Measurements from ENCODE around the gene ZNF664.

ZNF664 gene

DNA sequence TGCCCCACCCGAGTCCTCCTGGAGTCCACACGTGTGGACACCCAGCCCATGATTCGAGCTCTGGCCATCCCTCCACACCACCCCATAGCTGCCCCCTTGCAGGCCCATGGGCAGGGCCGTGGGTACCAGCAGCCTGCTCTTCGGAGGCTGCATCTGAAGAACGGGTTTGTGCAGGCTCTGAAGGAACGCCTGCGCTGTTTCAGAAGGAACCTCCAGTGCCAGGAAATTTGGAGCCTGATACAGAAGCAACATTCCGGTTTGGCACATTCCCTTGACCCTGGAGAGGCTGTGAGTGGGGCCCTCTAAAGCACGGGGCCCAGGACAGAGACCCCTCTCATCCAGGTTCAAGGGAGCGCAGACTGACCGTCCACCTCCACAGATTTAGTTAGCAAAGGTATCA is 57.0 kb downstream of the ZNF664 start:
- H3K4me3 ChIP-seq (ENCODE audit: low read depth, low read length) = no peak overlapping the region

DNA sequence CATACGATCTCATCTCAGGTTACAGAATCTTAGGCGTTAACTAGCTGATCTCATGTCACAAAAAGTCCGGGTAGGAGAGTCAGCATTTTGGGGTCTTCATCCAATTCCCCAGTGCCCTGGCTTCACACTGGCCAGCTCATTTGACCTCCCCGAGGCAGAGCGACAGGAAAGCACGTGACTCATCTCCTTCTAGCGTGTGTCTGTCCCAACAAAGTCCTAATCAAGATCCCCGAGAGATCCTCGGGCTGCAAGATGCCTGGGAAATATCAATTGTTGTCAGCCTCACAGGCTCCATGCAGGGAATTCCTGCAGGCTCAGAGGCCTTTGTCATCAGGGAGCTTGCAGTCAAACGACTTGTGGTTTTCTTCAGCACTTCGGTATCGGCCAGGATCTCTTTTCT is 57.5 kb downstream of the ZNF664 start:
- H3K4me3 ChIP-seq (ENCODE audit: low read depth, low read length) = no peak overlapping the region

DNA sequence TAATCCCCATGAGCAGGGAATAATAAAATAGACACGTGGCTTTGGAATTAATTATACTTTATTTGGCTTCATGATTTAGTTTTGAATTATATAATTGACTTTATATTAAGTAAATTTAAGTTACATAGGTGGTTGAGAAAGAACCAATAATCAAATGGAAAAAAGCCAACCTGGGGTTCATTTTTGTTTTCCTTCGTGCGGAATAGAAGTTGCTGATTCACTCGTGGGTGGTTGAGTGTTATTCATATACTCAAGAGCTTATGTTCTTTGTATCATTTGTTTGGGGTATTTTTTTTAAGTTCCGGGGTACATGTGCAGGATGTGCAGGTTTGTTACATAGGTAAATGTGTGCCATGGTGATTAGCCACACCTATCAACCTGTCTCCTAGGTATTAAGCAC is 58.0 kb downstream of the ZNF664 start:
- no peak overlapping the region for H3K4me3 ChIP-seq (ENCODE audit: low read depth, low read length)

DNA sequence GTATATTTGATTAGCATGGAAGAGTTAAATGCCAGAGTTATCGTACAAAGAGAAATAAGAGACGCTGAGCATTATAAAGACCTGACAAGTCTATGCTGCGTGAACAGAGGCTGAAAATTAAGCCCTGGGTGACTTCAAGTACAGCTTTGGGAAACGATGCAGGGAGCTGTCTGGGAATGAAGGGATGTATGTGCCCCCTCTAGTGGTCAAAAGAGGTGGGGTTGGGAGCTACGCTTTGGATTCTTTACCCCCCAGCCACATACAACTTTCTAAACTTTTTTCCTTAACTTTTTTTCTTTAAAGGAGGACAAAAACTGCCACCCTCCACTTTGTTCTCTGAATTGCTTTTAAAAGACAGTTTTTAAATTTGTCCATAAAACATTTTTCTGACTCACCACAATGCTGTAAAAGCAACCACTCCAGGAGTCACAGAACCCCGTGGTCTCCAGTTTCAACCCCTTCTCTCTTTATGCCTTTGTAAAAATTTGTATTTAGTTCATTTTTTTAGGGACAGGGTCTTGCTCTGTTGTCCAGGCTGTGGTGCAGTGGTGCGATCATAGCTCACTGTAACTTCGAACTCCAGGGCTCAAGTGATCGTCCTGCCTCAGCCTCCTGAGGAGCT is 59.4 kb downstream of the ZNF664 start:
- H3K4me3 ChIP-seq (ENCODE audit: low read depth, low read length) = no peak overlapping the region

DNA sequence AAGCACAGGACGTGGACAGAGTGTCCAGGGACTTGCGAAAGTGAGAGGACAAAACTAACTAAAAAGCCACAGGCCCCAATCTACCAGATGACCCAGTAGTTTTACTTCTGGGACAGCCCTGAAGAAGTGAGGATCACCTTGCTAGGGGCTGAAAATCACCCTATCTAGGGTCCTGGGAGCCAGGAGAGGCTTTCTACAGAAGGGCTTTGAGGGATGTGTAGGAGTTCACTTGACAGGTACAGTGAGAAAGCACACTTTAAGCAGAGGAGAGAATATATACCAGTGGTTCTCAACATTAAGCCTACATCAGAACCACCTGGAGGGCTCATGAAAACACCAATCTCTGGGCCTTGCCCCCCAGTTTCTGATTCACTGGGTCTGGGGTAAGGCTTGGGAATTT is 60.8 kb downstream of the ZNF664 start:
- H3K4me3 ChIP-seq (ENCODE audit: low read depth, low read length) = no peak overlapping the region

DNA sequence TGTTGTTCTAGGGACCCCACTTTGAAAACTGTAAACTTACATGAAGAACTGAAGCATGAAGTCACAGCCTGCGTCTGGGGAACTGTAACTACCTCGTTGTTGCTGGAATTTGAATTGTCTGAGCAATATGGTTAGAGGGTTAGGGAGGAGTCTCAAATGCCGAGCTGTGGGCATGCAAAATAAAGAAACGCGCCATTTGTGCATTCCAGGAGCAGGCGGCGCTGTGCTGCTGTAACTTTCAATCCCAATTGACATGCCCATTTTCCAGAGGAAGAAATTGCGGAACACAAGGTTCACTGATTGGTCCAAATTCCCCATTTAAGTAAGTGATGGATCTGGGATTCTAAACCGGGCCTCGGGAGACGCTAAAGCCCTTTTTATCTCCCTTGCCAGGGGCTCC is 61.3 kb downstream of the ZNF664 start:
- no peak overlapping the region for H3K4me3 ChIP-seq (ENCODE audit: low read depth, low read length)

DNA sequence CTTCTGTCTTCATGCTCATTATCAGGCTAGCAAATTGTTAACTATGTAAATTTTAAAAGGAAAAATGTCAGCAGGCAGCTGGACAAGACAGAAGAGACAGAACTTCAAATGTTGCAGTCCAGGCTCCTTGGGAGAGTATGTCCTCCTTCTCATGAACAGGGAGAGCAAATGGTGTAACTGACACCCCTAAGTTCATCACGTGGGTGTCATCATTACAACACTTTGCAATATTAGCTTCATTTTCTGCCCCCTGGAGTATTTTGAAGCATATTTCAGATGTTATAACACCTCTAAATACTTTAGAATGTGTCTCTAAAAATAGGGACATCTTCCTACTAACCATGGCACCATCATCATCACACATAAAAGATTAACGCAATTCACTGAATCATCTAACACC is 62.1 kb downstream of the ZNF664 start:
- no peak overlapping the region for H3K4me3 ChIP-seq (ENCODE audit: low read depth, low read length)

DNA sequence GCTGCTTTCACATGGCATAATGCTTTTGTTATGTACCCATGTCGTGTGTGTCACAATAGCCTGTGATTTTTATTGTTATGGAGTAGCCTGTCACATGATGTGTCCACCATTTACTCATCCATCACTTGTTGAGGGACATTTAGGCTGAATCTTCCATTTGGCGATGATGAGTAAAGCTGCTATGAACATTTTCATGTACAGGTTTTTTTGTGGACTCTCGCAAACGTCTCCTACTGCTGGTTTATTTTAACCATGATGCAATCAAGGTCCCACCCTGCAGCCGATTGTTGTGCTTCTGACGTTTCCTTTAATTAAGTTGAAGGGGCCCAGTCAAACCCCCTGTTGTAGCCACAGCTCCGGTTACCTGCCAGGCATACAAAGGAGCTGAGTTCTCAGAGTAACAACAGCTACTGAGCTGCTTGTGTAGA is 63.2 kb downstream of the ZNF664 start:
- no peak overlapping the region for H3K4me3 ChIP-seq (ENCODE audit: low read depth, low read length)

DNA sequence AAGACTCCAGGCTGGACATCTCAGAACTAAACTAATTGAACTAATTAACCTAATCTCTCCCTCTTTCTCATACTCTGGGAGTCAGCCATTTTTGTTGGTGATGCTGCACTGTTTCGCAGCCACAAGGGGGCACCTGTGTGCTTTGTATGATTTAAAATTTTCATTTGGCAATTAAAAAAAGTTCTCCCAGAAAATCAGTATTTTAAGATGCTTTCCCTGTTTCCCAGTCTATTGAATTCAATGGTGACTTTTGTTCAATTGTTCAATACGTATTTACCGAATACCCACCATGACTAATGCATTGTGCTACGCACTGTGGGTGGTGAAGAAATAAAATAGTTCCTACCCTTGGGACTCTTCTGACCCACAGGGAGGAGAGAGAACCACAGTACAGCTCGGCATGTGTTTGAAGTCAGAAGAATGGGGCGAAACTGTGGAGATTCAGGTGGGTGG is 63.7 kb downstream of the ZNF664 start:
- H3K4me3 ChIP-seq (ENCODE audit: low read depth, low read length) = no peak overlapping the region

DNA sequence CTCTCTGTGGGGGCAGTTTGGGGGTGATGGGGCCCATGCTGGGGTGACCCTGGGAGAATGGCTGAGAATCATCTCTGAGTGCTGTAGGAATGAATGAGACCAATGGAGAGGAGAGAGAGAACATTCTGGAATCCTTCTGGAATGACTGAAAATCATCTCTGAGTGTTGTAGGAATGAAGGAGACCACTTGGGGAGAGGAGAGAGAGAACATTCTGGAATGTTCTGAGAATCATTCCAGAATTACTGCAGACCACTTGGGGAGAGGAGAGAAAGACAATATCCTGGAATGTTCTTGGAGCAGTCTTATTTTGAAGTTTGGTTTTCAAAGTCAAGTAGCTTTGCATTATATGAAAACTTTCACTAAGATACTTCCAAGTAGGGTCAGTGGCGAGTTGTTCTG is 64.3 kb downstream of the ZNF664 start:
- no peak overlapping the region for H3K4me3 ChIP-seq (ENCODE audit: low read depth, low read length)

DNA sequence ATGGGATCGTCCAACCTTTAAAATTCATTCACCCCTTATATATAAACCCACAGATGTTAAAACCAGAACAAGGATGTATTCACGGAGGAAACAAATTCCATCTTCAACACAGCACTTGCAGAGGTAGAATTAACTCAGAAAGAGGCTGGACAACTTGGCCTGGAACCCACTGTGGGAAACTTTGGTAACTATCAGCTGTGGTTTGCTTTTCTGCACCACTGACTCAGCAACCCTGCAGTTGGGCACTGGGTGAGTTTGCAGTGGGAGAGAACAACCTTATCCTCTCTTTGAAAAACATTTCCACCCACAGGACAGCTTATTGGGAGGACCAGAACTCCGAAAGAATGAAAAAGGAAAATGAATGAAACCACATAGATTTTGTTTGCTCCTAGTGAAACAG is 66.3 kb downstream of the ZNF664 start:
- no peak overlapping the region for H3K4me3 ChIP-seq (ENCODE audit: low read depth, low read length)

DNA sequence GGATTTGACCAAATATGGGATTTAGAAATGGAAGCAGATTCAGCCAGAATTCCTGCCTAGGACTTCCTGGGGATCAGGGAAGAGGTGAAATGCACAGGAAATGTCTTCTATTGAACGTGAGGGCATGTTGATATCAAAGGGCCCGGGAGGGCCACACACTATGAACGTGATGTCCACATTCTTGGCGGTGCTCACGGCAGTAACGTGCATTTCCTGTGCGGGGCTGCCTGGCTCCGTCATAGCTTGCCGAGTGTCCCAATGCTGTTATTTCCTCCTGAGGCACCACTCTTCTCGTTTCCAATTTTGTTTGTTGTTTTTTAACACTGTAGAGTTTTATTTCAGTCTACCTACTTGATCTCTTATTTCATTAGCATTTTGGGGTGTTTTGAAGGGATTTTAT is 67.3 kb downstream of the ZNF664 start:
- H3K4me3 ChIP-seq (ENCODE audit: low read depth, low read length) = no peak overlapping the region

DNA sequence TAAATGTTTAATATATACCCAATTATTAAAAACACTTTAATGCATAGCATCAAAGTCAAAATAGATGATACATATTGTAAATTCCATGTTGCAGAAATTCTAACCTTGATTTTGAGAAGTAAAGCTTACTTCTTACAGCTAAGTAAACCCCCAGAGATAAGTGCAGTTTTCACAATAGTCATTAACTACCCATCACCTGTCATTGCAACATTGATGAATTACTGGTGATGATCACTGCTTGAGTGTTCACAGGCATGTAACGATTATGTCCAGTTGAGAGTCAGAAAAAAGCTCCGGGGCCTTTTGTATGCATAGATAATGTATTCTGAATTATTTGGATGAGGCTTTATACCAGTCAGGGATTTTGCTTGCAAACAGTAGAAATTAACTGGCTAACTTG is 67.7 kb downstream of the ZNF664 start:
- H3K4me3 ChIP-seq (ENCODE audit: low read depth, low read length) = no peak overlapping the region

DNA sequence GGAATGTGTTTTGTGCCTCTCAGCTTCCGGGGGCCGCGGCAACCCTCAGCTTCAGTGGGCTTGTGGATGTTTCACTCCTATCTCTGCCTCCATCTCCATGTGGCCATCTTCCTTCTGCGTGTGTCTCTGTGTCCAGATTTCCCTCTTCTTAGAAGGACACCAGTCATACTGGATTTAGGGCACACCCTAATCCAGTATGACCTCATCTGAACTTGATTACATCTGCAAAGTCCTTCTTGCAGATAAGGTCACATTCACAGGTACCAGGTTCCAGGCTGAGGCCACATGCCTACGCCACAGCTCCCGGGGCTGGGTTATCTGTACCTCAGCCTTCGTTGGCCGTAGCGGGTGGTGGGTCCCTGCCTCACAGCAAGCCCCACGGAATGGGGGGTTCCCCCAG is 68.9 kb downstream of the ZNF664 start:
- no peak overlapping the region for H3K4me3 ChIP-seq (ENCODE audit: low read depth, low read length)

DNA sequence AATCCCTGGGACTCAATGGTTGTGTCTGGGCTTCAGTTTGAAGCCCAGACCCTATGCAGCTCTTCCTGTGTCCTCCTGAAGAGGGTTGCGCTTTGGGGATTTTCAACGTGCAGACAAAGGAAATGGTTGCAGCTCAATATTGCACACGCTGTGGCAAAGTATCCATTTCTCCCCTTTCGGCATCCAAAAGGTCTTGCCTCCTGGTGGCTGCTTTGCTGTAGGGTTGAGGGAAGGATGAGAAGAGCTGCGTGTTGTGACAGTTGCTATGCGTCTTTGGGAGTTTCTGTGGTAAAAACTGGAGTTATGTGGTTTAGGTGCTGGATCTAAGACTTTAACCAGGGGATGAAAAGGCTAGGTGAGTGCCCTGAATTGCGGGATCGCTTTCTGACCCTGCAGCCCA is 71.0 kb downstream of the ZNF664 start:
- H3K4me3 ChIP-seq (ENCODE audit: low read depth, low read length) = no peak overlapping the region

DNA sequence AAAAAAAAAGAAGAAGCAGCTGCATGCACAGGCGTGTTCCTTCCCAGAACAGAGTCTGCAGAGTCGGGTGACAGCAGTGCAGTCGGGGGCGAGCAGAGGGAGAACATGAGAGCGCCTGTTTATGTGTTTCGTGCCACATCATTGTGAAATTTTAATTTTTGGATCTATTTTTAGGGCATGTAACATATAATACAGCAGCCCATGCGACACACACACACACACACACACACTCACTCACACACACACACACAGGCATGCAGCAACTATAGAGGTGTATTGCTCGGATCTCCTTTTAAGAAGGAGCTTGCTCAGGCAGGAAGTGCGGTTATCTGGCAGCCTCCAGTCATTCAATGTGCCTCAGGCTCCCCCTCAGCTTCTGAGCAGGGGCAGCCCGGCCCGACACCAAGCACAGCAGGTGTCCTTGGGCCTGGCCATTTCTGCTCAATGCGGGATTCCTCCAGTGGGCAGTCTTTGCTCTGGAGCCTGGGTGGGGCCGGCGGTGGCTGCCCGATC is 71.8 kb downstream of the ZNF664 start:
- H3K4me3 ChIP-seq (ENCODE audit: low read depth, low read length) = no peak overlapping the region

DNA sequence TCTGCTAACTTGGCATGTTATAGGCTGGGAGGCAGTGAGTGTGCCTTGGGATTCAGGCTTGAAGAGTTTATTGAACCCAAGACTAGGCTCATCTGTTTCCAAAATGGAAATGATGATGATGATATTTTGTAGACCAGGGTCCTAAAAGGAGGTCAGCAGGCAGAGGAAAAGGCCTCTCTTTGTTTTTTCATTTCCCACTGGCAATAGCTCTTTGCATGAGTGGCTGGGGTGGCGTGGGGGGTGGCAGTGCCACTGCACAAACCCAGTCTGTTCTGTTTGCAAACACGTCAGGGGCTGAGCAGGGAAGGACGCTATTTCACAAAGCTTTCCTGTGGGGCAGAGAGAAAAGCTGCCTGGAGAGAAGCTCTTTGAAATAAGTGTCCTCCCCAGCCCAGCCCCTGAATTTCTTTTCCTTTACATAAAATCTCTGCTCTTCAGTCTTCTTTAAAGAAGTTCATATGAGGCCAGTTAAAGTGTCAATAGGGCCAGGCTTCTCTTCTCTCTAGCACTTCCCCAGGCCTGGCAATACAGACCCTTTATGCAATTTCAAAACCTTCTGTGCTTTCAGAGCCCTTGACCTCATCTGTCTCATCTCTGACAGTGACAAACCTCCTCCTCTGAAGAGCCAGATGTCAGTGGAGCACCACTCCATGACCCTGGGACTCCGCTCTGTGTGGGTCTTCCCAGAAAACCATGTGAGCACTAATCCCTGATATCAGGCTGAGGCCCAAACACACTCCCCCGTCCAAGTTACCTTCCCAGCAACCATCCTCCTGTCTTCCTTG is 72.8 kb downstream of the ZNF664 start:
- H3K4me3 ChIP-seq (ENCODE audit: low read depth, low read length) = no peak overlapping the region

DNA sequence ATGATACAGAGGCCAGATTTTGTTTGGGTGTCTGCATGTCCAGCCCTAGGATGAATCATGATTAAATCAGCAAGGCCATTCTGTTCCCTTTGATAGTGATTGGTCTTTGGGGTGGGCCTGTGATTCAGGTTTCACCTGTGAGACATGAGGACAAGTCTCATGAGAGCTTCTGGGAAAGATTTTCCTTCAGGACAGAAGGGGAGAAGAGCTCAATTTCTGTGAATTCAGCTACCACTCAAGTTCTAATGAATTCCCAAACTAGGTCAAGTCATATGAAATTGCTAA is 73.4 kb downstream of the ZNF664 start:
- no peak overlapping the region for H3K4me3 ChIP-seq (ENCODE audit: low read depth, low read length)

DNA sequence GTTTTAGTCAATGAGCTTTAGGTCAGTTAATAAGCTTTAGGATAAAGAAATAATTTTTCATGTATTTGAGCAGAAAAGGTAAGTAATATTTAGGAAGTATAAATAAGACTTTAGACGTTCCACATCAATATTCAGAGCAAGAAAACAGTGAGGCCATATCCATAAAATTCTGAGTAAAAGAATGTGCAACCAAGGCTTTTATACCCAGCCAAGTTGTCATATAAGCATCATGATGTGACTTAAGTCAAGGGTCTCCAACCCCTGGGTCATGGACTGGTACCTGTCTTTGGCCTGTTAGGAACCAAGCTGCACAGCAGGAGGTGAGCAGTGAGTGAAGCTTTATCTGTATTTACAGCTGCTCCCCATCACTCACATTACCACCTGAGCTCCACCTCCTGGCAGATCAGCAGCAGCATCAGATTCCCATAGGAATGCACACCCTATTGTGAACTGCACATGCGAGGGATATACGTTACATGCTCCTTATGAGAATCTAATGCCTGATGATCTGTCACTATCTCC is 74.1 kb downstream of the ZNF664 start:
- no peak overlapping the region for H3K4me3 ChIP-seq (ENCODE audit: low read depth, low read length)

DNA sequence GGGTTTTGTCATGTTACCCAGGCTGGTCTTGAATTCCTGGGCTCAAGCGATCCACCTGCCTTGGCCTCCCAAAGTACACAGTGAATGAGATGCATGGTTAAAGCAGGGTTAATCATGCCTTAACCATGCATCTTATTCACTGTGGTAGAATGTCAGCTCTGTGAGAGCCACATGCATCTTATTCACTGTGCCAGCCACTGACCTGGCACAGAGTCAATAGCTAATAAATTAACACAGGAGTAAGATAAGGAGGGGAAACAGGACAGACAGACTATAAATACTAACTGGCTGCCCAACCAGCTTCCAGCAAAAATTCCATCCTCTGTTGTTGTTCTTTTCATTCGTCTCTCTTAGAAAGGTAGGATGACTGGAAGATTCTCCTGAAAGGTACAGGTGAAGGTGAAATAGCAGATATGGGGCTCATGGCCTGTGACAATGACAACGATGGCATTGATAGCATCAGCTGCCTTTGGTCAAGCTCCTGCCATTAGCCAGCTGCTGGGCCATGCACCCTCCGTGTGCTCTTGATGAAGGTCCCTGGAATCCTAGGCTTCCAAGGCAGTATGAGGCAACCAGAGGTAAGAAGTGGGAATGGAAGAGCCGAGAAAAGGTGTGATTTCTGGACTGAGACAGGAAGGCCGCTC is 76.6 kb downstream of the ZNF664 start:
- H3K4me3 ChIP-seq (ENCODE audit: low read depth, low read length) = no peak overlapping the region

DNA sequence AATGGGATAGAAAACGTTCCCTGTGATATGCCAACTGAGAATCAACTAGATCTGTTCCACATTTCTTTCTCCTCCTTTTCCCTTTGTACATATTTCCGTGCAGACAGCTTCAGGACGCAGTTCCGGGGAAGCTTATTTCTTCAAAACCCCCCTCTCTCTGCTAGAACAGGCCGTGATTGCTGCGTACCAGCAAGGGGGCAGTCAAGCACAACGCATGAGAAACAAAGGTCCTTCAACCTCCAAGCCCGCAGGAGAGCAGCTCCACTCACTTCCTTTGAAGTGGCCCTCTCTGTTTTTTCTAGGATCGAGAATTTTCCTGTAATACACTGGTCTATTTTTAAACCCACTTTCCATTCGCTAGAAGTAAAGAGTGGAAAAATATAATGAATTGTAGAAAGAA is 80.8 kb downstream of the ZNF664 start:
- no peak overlapping the region for H3K4me3 ChIP-seq (ENCODE audit: low read depth, low read length)

DNA sequence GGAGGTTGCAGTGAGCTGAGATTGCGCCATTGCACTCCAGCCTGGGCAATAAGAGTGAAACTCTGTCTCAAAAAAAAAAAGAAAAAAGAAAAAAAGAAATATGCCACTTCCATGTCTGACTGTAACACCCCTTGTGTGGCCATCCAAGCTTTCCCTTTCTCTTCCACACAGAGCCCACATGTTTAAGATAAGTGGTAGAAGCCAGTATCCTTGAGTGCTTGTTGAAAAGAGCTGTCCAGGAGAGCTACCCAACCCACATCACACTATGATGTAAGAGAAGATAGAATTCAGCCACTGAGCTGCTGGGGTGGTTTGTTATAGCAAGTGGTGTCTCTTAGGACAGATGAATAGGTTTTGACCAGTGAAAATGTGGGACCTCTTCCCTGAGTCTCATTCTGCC is 82.1 kb downstream of the ZNF664 start:
- H3K4me3 ChIP-seq (ENCODE audit: low read depth, low read length) = no peak overlapping the region
